Endometrial microvascular endothelial cells (primary cell): ENCODE measurements around the gene SGMS2. TPM values are rescaled to one million over a fixed set of nuclear protein-coding genes. Genes with fewer than 3 reads are reported as not detected.

Source experiments
- in situ Hi-C: cut with HindIII; loops from 2 replicates; pipeline ENCODE4 v1.10.0; 2017; ENCODE audit warnings: low sequenced_read_pairs, low pct_unique_long_range_greater_than_20kb; ENCODE audit errors: inconsistent ontology term
- total RNA-seq: library from RNA; depleted of rRNA; stranded (reverse); fragments of >200 nt; gene quantifications from one replicate; pipeline ENCODE4 v1.2.3, GENCODE V29; 2015; ENCODE audit errors: inconsistent ontology term

Gene SGMS2
- total RNA-seq, 1 donor from 2014 or later, result 84.4 TPM

DNA sequence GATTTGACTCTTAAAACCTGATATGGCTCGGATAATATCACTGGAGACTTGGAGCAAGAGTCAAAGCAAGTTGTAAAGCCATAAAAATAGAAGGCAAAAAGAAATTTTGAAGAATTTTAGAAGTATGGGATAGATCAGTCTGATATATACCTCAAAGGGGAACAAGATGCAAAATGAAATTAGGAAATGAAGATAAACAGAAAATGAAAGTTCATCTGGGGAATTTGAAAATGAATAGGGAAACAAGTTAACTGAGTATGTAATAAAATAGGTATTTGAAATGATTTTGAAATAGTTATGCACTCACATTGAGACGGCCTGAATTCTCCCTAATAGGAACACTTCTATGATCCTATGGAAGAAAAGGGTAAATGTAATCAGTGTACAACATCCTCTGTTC lies 112.3 kb downstream of the SGMS2 start:
- in situ Hi-C loops, result no loop called here

DNA sequence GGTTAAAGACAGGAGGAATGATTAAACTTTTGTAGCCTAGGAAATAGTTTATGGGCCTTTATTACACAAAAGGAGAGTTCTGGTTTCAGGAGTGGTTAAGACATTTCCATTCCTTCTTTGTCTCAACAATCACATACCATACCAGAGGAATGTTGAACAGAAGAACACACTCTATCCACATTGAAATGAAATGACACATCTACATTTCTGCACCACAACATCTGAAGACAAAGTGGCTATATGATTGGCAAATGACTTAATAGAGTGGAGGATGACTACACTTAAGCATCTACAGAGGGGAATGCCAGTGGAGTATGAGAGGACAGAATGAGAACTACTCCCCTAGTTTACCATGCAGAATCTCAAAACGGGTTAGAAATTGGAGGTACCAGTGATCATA lies 114.6 kb downstream of the SGMS2 start:
- in situ Hi-C loops, result no loop called here

DNA sequence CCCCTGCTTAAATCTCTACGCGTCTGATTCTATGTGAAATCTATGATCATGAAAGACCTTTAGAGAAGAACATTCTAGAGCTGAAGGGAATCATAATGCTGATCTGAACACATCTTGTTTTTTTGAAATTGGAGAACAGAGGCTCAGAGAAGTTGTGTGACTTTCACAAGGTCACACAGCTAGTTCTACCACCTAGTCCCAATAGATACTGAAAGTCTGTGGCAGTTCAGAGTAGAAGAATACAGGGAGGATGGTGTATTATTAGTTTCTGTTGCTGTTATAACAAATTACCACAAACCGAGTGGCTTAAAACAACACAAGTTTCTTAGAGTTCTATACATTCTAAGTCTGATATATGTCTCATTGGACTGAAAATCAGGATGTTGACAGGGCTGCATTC lies 121.1 kb downstream of the SGMS2 start:
- in situ Hi-C loops, result no loop called here

DNA sequence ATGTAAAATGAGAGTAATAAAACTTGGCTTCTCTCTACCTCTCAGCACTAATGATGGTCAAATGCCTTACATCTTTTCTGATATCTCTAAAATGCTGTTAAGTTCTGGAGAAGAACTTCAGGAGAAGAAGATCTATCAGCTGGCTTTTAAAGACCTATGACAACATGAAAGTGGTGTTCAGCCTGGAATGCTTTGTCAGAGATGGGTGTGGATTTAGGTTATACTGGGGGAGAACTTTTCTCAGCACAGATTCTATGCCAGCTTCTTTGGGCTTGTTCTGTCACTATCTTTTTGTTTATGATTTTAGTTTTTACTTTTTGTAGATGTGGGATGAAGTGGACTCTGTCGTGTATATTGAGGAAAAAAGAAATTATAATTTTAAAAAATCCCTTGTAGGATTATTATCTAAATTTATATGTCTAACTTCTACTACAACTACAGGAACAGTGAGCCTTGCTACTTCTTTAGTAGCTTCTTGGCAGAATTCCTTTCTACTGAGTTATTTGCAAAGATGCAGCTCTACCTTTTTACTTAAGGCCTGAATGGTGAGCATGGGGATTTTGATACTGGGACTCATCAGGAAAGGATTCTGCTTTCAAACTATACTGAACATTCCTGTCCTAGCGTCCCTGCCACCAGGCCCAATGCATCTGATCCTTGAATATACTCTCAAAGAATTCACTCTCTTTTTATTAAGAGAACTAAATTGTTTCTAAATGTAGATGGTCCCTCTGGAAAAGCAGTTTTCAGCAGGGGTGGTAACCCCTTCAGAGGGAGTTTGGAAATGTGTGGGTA lies 126.2 kb downstream of the SGMS2 start:
- in situ Hi-C loops, result no loop called here

DNA sequence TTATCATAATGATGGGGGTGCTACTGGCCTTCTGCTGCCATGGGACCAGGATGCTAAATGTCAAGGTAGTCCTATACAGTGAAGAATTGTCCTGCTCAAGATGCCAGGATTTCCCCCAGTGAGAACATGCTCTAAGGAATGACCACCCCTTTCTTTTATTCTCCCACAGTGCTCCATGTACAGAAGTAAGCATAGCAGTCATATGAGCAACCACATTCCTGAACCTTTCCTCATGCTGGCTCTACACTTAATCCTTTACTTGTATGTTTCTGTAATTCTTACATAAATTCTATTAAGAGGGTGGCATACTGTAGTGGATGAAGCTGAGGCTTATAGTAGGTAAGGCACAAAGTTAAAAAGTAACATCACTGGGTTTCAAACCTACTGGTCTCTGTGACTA lies 126.8 kb downstream of the SGMS2 start:
- in situ Hi-C loops, result no loop called here

DNA sequence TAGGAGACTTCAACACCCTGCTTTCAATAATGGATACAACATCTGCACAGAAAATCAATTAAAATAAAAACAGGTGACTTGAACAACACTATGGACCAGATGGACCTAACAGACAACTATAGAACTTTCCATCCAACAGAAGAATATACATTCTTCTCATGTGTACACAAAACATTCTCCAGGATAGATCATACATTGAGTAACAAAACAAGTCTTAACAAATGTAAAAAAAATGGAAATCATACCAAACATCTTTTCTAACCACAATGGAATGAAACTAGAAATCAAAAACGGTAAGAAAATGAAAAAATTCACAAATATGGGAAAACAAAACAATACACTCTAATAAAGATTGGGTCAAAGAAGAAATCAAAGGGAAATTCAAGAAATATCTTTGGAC lies 131.3 kb downstream of the SGMS2 start:
- in situ Hi-C loops, result no loop called here

Other genes with a start within 250 kb of the SGMS2 start
- gene PAPSS1, start 104.7 kb upstream of the SGMS2 start, total RNA-seq, result 45.2 TPM
- 8.5 TPM for gene CYP2U1, start 106.6 kb downstream of the SGMS2 start, total RNA-seq
- 21.6 TPM for gene HADH, start 165.0 kb downstream of the SGMS2 start, total RNA-seq